Astrocyte (in vitro differentiated cells and primary cell): ENCODE data around the gene TMEM39A. TPM values are rescaled to one million over a fixed set of nuclear protein-coding genes. Genes with fewer than 3 reads are reported as not detected.

Experiments
- DNase-seq: peaks from one replicate; pipeline ENCODE4 v3.0.0-alpha.2; 2010; ENCODE audit warnings: low read depth
- FAIRE-seq: peaks from 2 replicates; lab custom pipeline; 2011; peaks lifted over from hg19 to GRCh38; lab: Jason Lieb, UNC
- H2AFZ ChIP-seq: 2 replicates; pipeline ENCODE4 v1.6.0; 2012; ENCODE audit warnings: low read depth, low read length, inconsistent platforms
- H3K27ac ChIP-seq: 2 replicates; pipeline ENCODE4 v1.5.1; 2011; ENCODE audit warnings: low read depth, low read length, inconsistent platforms
- H3K27me3 ChIP-seq: 2 replicates; pipeline ENCODE4 v1.6.0; 2011; ENCODE audit warnings: low read length, inconsistent platforms; ENCODE audit not compliant: insufficient read depth
- H3K36me3 ChIP-seq: 2 replicates; pipeline ENCODE4 v1.5.1; 2011; ENCODE audit warnings: low read length, inconsistent platforms; ENCODE audit not compliant: insufficient read depth
- H3K4me1 ChIP-seq: 2 replicates; pipeline ENCODE4 v1.5.1; 2011; ENCODE audit warnings: low read length, inconsistent platforms; ENCODE audit not compliant: insufficient read depth
- H3K4me2 ChIP-seq: 2 replicates; pipeline ENCODE4 v1.6.0; 2012; ENCODE audit warnings: low read length, inconsistent platforms
- H3K4me3 ChIP-seq: 2 replicates; pipeline ENCODE4 v1.5.1; 2011; ENCODE audit warnings: low read depth, mild to moderate bottlenecking, low read length, inconsistent platforms; ENCODE audit not compliant: insufficient read depth
- H3K79me2 ChIP-seq: 2 replicates; pipeline ENCODE4 v1.6.0; 2012; ENCODE audit warnings: mild to moderate bottlenecking, low read length, inconsistent platforms; ENCODE audit not compliant: insufficient read depth
- H3K9ac ChIP-seq: 2 replicates; pipeline ENCODE4 v1.6.0; 2012; ENCODE audit warnings: mild to moderate bottlenecking, low read length, inconsistent platforms
- H3K9me3 ChIP-seq: 2 replicates; pipeline ENCODE4 v1.5.1; 2012; ENCODE audit warnings: low read depth, mild to moderate bottlenecking, low read length, inconsistent platforms; ENCODE audit not compliant: insufficient read depth
- H4K20me1 ChIP-seq: 2 replicates; pipeline ENCODE4 v1.6.0; 2012; ENCODE audit warnings: low read length, inconsistent platforms; ENCODE audit not compliant: insufficient read depth
- H3K27ac Mint-ChIP-seq: one replicate; pipeline ENCODE4 v1.8.0; 2021; ENCODE audit warnings: mild to moderate bottlenecking, mixed read lengths; ENCODE audit not compliant: unreplicated experiment
- H3K27me3 Mint-ChIP-seq: one replicate; pipeline ENCODE4 v1.8.0; 2021; ENCODE audit warnings: low read depth, mixed read lengths; ENCODE audit not compliant: unreplicated experiment
- H3K36me3 Mint-ChIP-seq: one replicate; pipeline ENCODE4 v1.8.0; 2021; ENCODE audit warnings: low read depth, mixed read lengths; ENCODE audit not compliant: unreplicated experiment
- H3K4me1 Mint-ChIP-seq: one replicate; pipeline ENCODE4 v1.8.0; 2021; ENCODE audit warnings: low read depth, mixed read lengths; ENCODE audit not compliant: unreplicated experiment
- H3K4me3 Mint-ChIP-seq: one replicate; pipeline ENCODE4 v1.8.0; 2021; ENCODE audit warnings: mild to moderate bottlenecking, moderate library complexity, mixed read lengths; ENCODE audit not compliant: unreplicated experiment
- H3K9me3 Mint-ChIP-seq: one replicate; pipeline ENCODE4 v1.8.0; 2021; ENCODE audit warnings: mild to moderate bottlenecking, mixed read lengths; ENCODE audit not compliant: unreplicated experiment
- EZH2 ChIP-seq: IDR thresholded peaks from 2 replicates; pipeline ENCODE4 v1.6.1; 2012; ENCODE audit warnings: mild to moderate bottlenecking, low read length, inconsistent platforms; ENCODE audit not compliant: insufficient read depth
- total RNA-seq: library from RNA; stranded (reverse); gene quantifications from 2 replicates; pipeline ENCODE4 v1.2.1, GENCODE V29; 2021
- TF ChIP-seq, protein P1 (sequence below): IDR thresholded peaks from 2 replicates; pipeline ENCODE4 v1.5.1; 2011; ENCODE audit warnings: low read depth, mild to moderate bottlenecking, inconsistent platforms, low read length, moderate library complexity; ENCODE audit not compliant: insufficient read depth

Gene TMEM39A
- total RNA-seq, 1 donor from 2014 or later, result 53.4 TPM

- H3K27ac ChIP-seq, result peak overlapping the region; percentile 91
- Mint-ChIP-seq H3K4me1 (peaks cover 12% of the 10 kb centered on the region), H3K27ac (peak overlapping the region; percentile 99), H3K27me3 (no peaks in the 10 kb centered on the region), H3K4me3 (peak overlapping the region; percentile 98), H3K36me3 (peaks cover 3% of the 10 kb centered on the region), H3K9me3 (peaks cover under 1% of the 10 kb centered on the region)
- H3K27me3 ChIP-seq, result no peaks in the 10 kb centered on the region
- H3K4me2 ChIP-seq, result peak overlapping the region; percentile 94
- DNase-seq (peak; percentile 22), FAIRE-seq (no peak)
- TF ChIP-seq, protein P1, sequence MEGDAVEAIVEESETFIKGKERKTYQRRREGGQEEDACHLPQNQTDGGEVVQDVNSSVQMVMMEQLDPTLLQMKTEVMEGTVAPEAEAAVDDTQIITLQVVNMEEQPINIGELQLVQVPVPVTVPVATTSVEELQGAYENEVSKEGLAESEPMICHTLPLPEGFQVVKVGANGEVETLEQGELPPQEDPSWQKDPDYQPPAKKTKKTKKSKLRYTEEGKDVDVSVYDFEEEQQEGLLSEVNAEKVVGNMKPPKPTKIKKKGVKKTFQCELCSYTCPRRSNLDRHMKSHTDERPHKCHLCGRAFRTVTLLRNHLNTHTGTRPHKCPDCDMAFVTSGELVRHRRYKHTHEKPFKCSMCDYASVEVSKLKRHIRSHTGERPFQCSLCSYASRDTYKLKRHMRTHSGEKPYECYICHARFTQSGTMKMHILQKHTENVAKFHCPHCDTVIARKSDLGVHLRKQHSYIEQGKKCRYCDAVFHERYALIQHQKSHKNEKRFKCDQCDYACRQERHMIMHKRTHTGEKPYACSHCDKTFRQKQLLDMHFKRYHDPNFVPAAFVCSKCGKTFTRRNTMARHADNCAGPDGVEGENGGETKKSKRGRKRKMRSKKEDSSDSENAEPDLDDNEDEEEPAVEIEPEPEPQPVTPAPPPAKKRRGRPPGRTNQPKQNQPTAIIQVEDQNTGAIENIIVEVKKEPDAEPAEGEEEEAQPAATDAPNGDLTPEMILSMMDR, result no peak
- TF ChIP-seq EZH2, result no peak
- no peaks in the 10 kb centered on the region for H3K9me3 ChIP-seq
- no peaks in the 10 kb centered on the region for H3K36me3 ChIP-seq
- H2AFZ ChIP-seq, result peak overlapping the region; percentile 91
- H3K4me1 ChIP-seq, result peaks cover 16% of the 10 kb centered on the region
- H3K4me3 ChIP-seq, result peak overlapping the region; percentile 97
- peaks cover 40% of the 10 kb centered on the region for H3K79me2 ChIP-seq
- H4K20me1 ChIP-seq, result no peaks in the 10 kb centered on the region
- H3K9ac ChIP-seq, result peak overlapping the region; percentile 96
Observed at GRCh38 chr3:119497820-119498185, 34.4 kb upstream of the TMEM39A start.

GRCh38 chr3:119494597-119494996 is 31.2 kb upstream of the TMEM39A start:
- peaks cover 1% of the 10 kb centered on the region for H3K4me1 Mint-ChIP-seq

GRCh38 chr3:119492810-119493209 is 29.4 kb upstream of the TMEM39A start:
- FAIRE-seq, result no peak
- TF ChIP-seq, protein P1, result no peak
- no peak for TF ChIP-seq EZH2

More at GRCh38 chr3:119494597-119494996, 31.2 kb upstream of the TMEM39A start:
- Histone ChIP-seq H2AFZ (no peak overlapping the region), H3K9me3 (no peaks in the 10 kb centered on the region), H3K9ac (no peak overlapping the region), H3K27me3 (no peaks in the 10 kb centered on the region), H4K20me1 (no peaks in the 10 kb centered on the region), H3K4me3 (no peak overlapping the region), H3K36me3 (peaks cover 5% of the 10 kb centered on the region), H3K27ac (no peak overlapping the region), H3K4me2 (no peak overlapping the region), H3K4me1 (peaks cover 10% of the 10 kb centered on the region), H3K79me2 (peaks cover 15% of the 10 kb centered on the region)
- DNase-seq (no peak), FAIRE-seq (no peak)
- Mint-ChIP-seq H3K4me3 (no peak overlapping the region), H3K36me3 (peaks cover 9% of the 10 kb centered on the region), H3K27ac (no peak overlapping the region), H3K27me3 (no peaks in the 10 kb centered on the region), H3K9me3 (peaks cover 2% of the 10 kb centered on the region)
- TF ChIP-seq, protein P1, result no peak
- no peak for TF ChIP-seq EZH2

More at GRCh38 chr3:119492810-119493209, 29.4 kb upstream of the TMEM39A start:
- Histone ChIP-seq H3K4me1 (peaks cover 7% of the 10 kb centered on the region), H3K27me3 (no peaks in the 10 kb centered on the region), H3K4me3 (no peak overlapping the region), H3K36me3 (peaks cover 5% of the 10 kb centered on the region), H3K27ac (no peak overlapping the region), H3K4me2 (no peak overlapping the region), H3K9ac (no peak overlapping the region), H2AFZ (no peak overlapping the region), H3K9me3 (no peaks in the 10 kb centered on the region), H3K79me2 (no peaks in the 10 kb centered on the region), H4K20me1 (no peaks in the 10 kb centered on the region)
- Mint-ChIP-seq H3K4me1 (no peaks in the 10 kb centered on the region), H3K27me3 (no peaks in the 10 kb centered on the region), H3K27ac (no peak overlapping the region), H3K36me3 (peaks cover 9% of the 10 kb centered on the region), H3K4me3 (no peak overlapping the region), H3K9me3 (peaks cover 2% of the 10 kb centered on the region)
- no peak for DNase-seq
